ENCODE measurements around the gene VSIG10L2. TPM values are rescaled to one million over a fixed set of nuclear protein-coding genes. Genes with fewer than 3 reads are reported as not detected.

Gene VSIG10L2
- total RNA-seq, 4 donors from 2014 or later = 2.0 to 17.2 (median 6.7) TPM

- 98% methylated on average over 4 of the region's 4 CpGs for WGBS
- Histone ChIP-seq H3K4me1 (no peaks in the 10 kb centered on the region), H3K4me3 (no peak overlapping the region), H3K27ac (no peak overlapping the region), H3K9me3 (no peaks in the 10 kb centered on the region), H3K36me3 (no peaks in the 10 kb centered on the region), H3K27me3 (no peaks in the 10 kb centered on the region)
- TF ChIP-seq EP300 (IDR thresholded peaks at IDR 0.05) = no peak
- TF ChIP-seq POLR2A (IDR thresholded peaks at IDR 0.05) = no peak
- TF ChIP-seq POLR2AphosphoS5 (IDR thresholded peaks at IDR 0.05) = no peak
- TF ChIP-seq, protein P1, sequence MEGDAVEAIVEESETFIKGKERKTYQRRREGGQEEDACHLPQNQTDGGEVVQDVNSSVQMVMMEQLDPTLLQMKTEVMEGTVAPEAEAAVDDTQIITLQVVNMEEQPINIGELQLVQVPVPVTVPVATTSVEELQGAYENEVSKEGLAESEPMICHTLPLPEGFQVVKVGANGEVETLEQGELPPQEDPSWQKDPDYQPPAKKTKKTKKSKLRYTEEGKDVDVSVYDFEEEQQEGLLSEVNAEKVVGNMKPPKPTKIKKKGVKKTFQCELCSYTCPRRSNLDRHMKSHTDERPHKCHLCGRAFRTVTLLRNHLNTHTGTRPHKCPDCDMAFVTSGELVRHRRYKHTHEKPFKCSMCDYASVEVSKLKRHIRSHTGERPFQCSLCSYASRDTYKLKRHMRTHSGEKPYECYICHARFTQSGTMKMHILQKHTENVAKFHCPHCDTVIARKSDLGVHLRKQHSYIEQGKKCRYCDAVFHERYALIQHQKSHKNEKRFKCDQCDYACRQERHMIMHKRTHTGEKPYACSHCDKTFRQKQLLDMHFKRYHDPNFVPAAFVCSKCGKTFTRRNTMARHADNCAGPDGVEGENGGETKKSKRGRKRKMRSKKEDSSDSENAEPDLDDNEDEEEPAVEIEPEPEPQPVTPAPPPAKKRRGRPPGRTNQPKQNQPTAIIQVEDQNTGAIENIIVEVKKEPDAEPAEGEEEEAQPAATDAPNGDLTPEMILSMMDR (IDR thresholded peaks at IDR 0.05) = no peak
- no peak for DNase-seq (ENCODE audit: low spot score in 2 of 2)
Measured at GRCh38 chr11:125967515-125967914, 21.7 kb downstream of the VSIG10L2 start.

DNA sequence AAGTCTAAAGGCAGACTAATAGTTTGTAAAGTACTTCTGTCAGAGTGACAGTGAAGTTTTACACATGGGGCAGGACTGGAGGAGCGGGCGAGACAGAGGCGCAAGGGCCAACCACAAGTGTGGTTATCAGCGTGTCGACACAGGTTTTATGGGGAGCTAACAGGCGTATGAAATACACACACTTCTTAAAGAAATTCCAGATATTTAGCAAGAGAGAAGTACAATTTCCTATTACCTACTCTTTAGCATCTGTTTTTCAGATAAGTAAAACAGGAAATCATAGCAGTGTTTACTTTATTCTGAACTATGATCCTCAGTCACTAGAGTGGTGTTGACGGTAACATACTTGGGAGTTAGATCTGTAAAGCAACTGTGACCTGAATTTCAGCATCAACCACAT is 22.5 kb downstream of the VSIG10L2 start:
- DNase-seq (ENCODE audit: low spot score in 2 of 2) = no peak
- H3K27me3 ChIP-seq = no peaks in the 10 kb centered on the region
- no peak overlapping the region for H3K27ac ChIP-seq
- TF ChIP-seq POLR2AphosphoS5 (IDR thresholded peaks at IDR 0.05) (no peak), EP300 (IDR thresholded peaks at IDR 0.05) (no peak), POLR2A (IDR thresholded peaks at IDR 0.05) (no peak)
- TF ChIP-seq, protein P1 (IDR thresholded peaks at IDR 0.05) = no peak
- H3K36me3 ChIP-seq = no peaks in the 10 kb centered on the region
- no peaks in the 10 kb centered on the region for H3K9me3 ChIP-seq
- H3K4me1 ChIP-seq = no peaks in the 10 kb centered on the region
- 59% methylated on average over 7 of the region's 7 CpGs for WGBS
- no peak overlapping the region for H3K4me3 ChIP-seq

GRCh38 chr11:125971618-125972017 is 25.8 kb downstream of the VSIG10L2 start:
- H3K4me1 ChIP-seq = no peaks in the 10 kb centered on the region

DNA sequence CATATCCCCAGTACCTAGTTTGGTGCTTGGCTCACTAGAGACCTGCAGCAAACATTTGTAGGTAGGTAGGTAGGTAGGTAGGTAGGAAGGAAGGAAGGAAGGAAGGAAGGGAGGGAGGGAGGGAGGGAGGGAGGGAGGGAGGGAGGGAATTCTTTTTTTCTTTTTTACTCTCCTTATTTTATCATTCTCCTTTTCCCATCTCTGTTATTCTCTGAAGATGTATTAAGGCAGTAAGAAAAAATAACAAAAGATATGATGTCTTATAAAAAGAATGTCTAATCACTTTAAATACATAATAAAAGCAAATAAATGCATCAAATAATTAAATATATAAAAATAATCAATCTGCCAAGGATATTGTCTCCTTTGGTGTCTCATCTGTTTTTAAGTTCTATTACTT is 28.4 kb downstream of the VSIG10L2 start:
- Histone ChIP-seq H3K4me3 (no peak overlapping the region), H3K27me3 (no peaks in the 10 kb centered on the region), H3K9me3 (no peaks in the 10 kb centered on the region), H3K4me1 (no peaks in the 10 kb centered on the region), H3K36me3 (no peaks in the 10 kb centered on the region), H3K27ac (no peak overlapping the region)
- TF ChIP-seq, protein P1 (IDR thresholded peaks at IDR 0.05) = no peak
- TF ChIP-seq POLR2AphosphoS5 (IDR thresholded peaks at IDR 0.05) (no peak), POLR2A (IDR thresholded peaks at IDR 0.05) (no peak), EP300 (IDR thresholded peaks at IDR 0.05) (no peak)
- no peak for DNase-seq (ENCODE audit: low spot score in 2 of 2)

More at GRCh38 chr11:125971618-125972017, 25.8 kb downstream of the VSIG10L2 start:
- Histone ChIP-seq H3K27me3 (no peaks in the 10 kb centered on the region), H3K27ac (no peak overlapping the region), H3K36me3 (no peaks in the 10 kb centered on the region), H3K4me3 (no peak overlapping the region), H3K9me3 (no peaks in the 10 kb centered on the region)
- 78% methylated on average over 6 of the region's 6 CpGs for WGBS
- DNase-seq (ENCODE audit: low spot score in 2 of 2) = no peak
- TF ChIP-seq, protein P1 (IDR thresholded peaks at IDR 0.05) = no peak
- TF ChIP-seq EP300 (IDR thresholded peaks at IDR 0.05) (no peak), POLR2A (IDR thresholded peaks at IDR 0.05) (no peak), POLR2AphosphoS5 (IDR thresholded peaks at IDR 0.05) (no peak)

- 86% methylated on average over 6 of the region's 6 CpGs for WGBS
- H3K27ac ChIP-seq = no peak overlapping the region
- TF ChIP-seq POLR2A (IDR thresholded peaks at IDR 0.05) (no peak), POLR2AphosphoS5 (IDR thresholded peaks at IDR 0.05) (no peak), EP300 (IDR thresholded peaks at IDR 0.05) (no peak)
- TF ChIP-seq, protein P1 (IDR thresholded peaks at IDR 0.05) = no peak
- no peaks in the 10 kb centered on the region for H3K27me3 ChIP-seq
- no peak overlapping the region for H3K4me3 ChIP-seq
- no peak for DNase-seq (ENCODE audit: low spot score in 2 of 2)
- peaks cover 4% of the 10 kb centered on the region for H3K36me3 ChIP-seq
- no peaks in the 10 kb centered on the region for H3K4me1 ChIP-seq
- no peaks in the 10 kb centered on the region for H3K9me3 ChIP-seq
Measured at GRCh38 chr11:125975634-125976033, 29.8 kb downstream of the VSIG10L2 start.
